Endodermal cell (in vitro differentiated cells): ENCODE measurements around the gene PPAT. TPM values are rescaled to one million over a fixed set of nuclear protein-coding genes. Genes with fewer than 3 reads are reported as not detected.
A peak's percentile ranks its signal among the peaks of the same experiment; 100 is the strongest.

Experiments
- DNase-seq: peaks from one replicate; pipeline ENCODE4 v3.0.0-alpha.2; 2017
- H3K27ac ChIP-seq: 2 replicates; pipeline ENCODE4 v1.5.1; 2013; ENCODE audit warnings: mild to moderate bottlenecking, low read depth, low read length, moderate library complexity
- H3K27me3 ChIP-seq: 2 replicates; pipeline ENCODE4 v1.6.1; 2013; ENCODE audit warnings: mild to moderate bottlenecking, low read length, moderate library complexity; ENCODE audit not compliant: insufficient read depth, control insufficient read depth, poor library complexity, severe bottlenecking
- H3K36me3 ChIP-seq: 2 replicates; pipeline ENCODE4 v1.7.0; 2013; ENCODE audit warnings: mild to moderate bottlenecking, low read length, moderate library complexity; ENCODE audit not compliant: control insufficient read depth, insufficient read depth
- H3K4me1 ChIP-seq: one replicate; pipeline ENCODE4 v1.7.0; 2013; ENCODE audit warnings: low read length; ENCODE audit not compliant: control insufficient read depth, insufficient read depth
- H3K4me3 ChIP-seq: 2 replicates; pipeline ENCODE4 v1.5.1; 2013; ENCODE audit warnings: mild to moderate bottlenecking, low read length, moderate library complexity
- H3K9ac ChIP-seq: 2 replicates; pipeline ENCODE4 v1.6.1; 2013; ENCODE audit warnings: mild to moderate bottlenecking, low read length, moderate library complexity; ENCODE audit not compliant: poor library complexity, severe bottlenecking; ENCODE audit errors: extremely low read depth
- H3K9me3 ChIP-seq: 2 replicates; pipeline ENCODE4 v1.6.1; 2013; ENCODE audit warnings: mild to moderate bottlenecking, low read length, moderate library complexity; ENCODE audit not compliant: control insufficient read depth
- H3K27ac Mint-ChIP-seq: 2 replicates; pipeline ENCODE4 v1.8.0; 2020; ENCODE audit warnings: mixed read lengths
- H3K27me3 Mint-ChIP-seq: 2 replicates; pipeline ENCODE4 v1.8.0; 2021; ENCODE audit warnings: mild to moderate bottlenecking, mixed read lengths; ENCODE audit not compliant: insufficient read depth
- H3K36me3 Mint-ChIP-seq: 2 replicates; pipeline ENCODE4 v1.8.0; 2020; ENCODE audit warnings: low read depth, mixed read lengths
- H3K4me1 Mint-ChIP-seq: 2 replicates; pipeline ENCODE4 v1.8.0; 2020; ENCODE audit warnings: mixed read lengths
- H3K4me3 Mint-ChIP-seq: 2 replicates; pipeline ENCODE4 v1.8.0; 2020; ENCODE audit warnings: mild to moderate bottlenecking, moderate library complexity, mixed read lengths
- H3K9me3 Mint-ChIP-seq: 2 replicates; pipeline ENCODE4 v1.8.0; 2020; ENCODE audit warnings: mild to moderate bottlenecking, mixed read lengths
- WGBS, 2 experiments: methylation state at CpG; one replicate each; pipeline versions ENCODE4 v1.1.5 to v1.1.7; 2013; ENCODE audit warnings: missing lambda C conversion rate in 2 of 2, mixed read lengths in 1 of 2; ENCODE audit not compliant: insufficient coverage in 1 of 2, insufficient read length in 1 of 2; 5-methylcytosine and 5-hydroxymethylcytosine counted together
- total RNA-seq, 2 donors: library from RNA; stranded (reverse); fragmentation: NEBNext Ultra II Directional in 1 of 2; extraction: Animal tissue kit (Norgen Biotek cat#: 25700) in 1 of 2; gene quantifications; 2 replicates in 1 of 2; 3 replicates in 1 of 2; pipeline ENCODE4 v1.2.1, GENCODE V29; 2021
- TF ChIP-seq, protein P1 (sequence below): fragments of 200-600 bp; sonication (generic); conservative IDR thresholded peaks from 2 replicates; pipeline ENCODE4 v1.5.0; 2021; ENCODE audit warnings: antibody characterized with exemption, mild to moderate bottlenecking

The PPAT gene
- total RNA-seq, 2 donors from 2014 or later, result 51.3 to 63.0 TPM

DNA sequence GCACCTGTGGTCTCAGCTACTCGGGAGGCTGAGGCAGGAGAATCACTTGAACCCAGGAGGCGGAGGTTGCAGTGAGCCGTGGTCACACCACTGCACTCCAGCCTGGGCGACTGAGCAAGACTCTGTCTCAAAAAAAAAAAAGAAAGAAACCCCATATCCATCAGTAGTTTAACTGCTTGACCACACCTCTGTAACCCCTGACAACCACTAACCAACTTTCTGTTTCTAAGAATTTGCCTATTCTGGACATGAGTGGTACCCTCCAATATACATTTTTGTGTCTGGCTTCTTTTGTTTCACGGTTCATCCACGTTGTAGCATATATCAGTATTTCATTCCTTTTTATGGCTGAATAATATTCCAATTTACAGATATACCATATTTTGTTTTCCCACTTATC is 9.1 kb downstream of the PPAT start:
- TF ChIP-seq, protein P1, sequence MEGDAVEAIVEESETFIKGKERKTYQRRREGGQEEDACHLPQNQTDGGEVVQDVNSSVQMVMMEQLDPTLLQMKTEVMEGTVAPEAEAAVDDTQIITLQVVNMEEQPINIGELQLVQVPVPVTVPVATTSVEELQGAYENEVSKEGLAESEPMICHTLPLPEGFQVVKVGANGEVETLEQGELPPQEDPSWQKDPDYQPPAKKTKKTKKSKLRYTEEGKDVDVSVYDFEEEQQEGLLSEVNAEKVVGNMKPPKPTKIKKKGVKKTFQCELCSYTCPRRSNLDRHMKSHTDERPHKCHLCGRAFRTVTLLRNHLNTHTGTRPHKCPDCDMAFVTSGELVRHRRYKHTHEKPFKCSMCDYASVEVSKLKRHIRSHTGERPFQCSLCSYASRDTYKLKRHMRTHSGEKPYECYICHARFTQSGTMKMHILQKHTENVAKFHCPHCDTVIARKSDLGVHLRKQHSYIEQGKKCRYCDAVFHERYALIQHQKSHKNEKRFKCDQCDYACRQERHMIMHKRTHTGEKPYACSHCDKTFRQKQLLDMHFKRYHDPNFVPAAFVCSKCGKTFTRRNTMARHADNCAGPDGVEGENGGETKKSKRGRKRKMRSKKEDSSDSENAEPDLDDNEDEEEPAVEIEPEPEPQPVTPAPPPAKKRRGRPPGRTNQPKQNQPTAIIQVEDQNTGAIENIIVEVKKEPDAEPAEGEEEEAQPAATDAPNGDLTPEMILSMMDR, result no peak
- Mint-ChIP-seq H3K27me3 (no peaks in the 10 kb centered on the region), H3K9me3 (peaks cover 5% of the 10 kb centered on the region), H3K4me1 (peaks cover 8% of the 10 kb centered on the region), H3K4me3 (no peak overlapping the region), H3K27ac (no peak overlapping the region), H3K36me3 (peaks cover 19% of the 10 kb centered on the region)
- Histone ChIP-seq H3K36me3 (peaks cover 11% of the 10 kb centered on the region), H3K4me3 (no peak overlapping the region), H3K27me3 (no peaks in the 10 kb centered on the region), H3K27ac (no peak overlapping the region), H3K9me3 (peaks cover 15% of the 10 kb centered on the region), H3K4me1 (no peaks in the 10 kb centered on the region), H3K9ac (no peak overlapping the region)
- DNase-seq, result no peak
- 96 to 97% methylated on average over 5 to 6 of the region's 6 CpGs for WGBS, 2 experiments

DNA sequence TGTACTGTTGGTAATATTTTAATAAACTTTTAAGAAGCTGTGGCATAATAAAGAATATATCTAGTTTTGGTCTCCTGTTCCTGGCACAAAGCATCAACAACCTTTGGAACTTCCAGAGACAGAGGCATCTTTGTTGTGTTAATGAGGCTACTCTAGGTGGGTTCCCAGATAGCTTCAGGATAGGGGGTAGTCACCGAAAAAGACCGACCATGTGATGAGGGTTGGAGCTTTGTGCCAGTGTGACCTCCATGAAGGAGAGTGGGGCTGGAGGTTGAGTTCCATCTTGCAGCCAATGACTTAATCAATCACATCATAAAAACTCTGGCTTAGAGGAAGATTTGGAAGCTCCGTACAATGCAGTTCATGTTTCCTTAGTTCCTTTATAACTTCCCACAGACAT is 9.9 kb downstream of the PPAT start:
- Histone ChIP-seq H3K27me3 (no peaks in the 10 kb centered on the region), H3K9ac (no peak overlapping the region), H3K4me1 (no peaks in the 10 kb centered on the region), H3K4me3 (no peak overlapping the region), H3K27ac (no peak overlapping the region), H3K36me3 (peaks cover 18% of the 10 kb centered on the region), H3K9me3 (peaks cover 21% of the 10 kb centered on the region)
- Mint-ChIP-seq H3K9me3 (peaks cover 10% of the 10 kb centered on the region), H3K36me3 (peaks cover 27% of the 10 kb centered on the region), H3K4me1 (peaks cover 6% of the 10 kb centered on the region), H3K27ac (peak overlapping the region; percentile 66), H3K27me3 (no peaks in the 10 kb centered on the region), H3K4me3 (no peak overlapping the region)
- DNase-seq, result peak; percentile 59
- TF ChIP-seq, protein P1, result no peak
- 79 to 91% methylated on average over 1 to 3 of the region's 3 CpGs for WGBS, 2 experiments

DNA sequence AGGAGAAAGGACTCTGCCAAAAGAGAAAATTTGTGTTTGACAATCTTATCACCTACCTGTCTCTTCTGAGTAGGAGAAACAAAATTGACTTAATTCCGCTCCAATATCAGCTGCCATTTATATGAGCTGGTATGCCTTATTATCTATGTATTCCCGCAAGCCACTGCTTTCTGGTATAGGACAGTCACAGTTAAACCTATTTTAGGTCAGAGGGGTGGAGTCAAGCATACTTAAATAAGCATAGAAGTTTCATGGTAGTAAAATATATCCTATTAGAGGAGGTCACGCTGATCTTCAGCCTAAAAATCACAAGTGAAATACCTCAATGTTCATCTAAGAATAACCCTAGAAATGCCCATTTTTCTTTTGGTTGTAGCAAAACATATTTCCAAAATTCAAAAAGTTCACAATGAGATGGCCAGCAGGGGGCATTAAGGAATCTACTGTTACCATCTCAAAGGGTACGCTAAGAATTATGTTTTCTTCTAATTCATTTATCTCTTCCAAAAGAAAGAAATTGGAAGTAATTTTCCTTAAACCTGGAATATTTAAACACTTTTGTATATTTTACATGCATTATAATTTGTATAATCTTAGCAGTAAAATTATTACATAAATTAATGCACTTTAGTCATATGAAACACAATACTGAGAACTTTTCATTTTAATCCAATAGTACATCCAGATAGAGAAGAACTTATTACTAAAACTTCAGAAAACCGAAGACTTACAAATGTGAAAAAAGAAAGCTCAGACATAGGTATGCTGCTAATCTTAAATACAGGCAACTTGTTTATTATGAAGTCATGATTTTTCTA is 10.5 kb downstream of the PPAT start:
- Histone ChIP-seq H3K9ac (no peak overlapping the region), H3K4me3 (no peak overlapping the region), H3K4me1 (no peaks in the 10 kb centered on the region), H3K36me3 (peaks cover 19% of the 10 kb centered on the region), H3K9me3 (peaks cover 21% of the 10 kb centered on the region), H3K27ac (no peak overlapping the region), H3K27me3 (no peaks in the 10 kb centered on the region)
- TF ChIP-seq, protein P1, result peak; percentile 79
- Mint-ChIP-seq H3K27ac (no peak overlapping the region), H3K4me1 (peaks cover 6% of the 10 kb centered on the region), H3K27me3 (no peaks in the 10 kb centered on the region), H3K36me3 (peaks cover 29% of the 10 kb centered on the region), H3K9me3 (peaks cover 10% of the 10 kb centered on the region), H3K4me3 (no peak overlapping the region)
- 93 to 100% methylated on average over 2 to 5 of the region's 5 CpGs for WGBS, 2 experiments
- DNase-seq, result no peak
